Limb (tissue), 2 donors: ENCODE data around the gene FZD4.
"Not testable (repeated sequence)": the region's sequence is repeated elsewhere in the genome, so short reads cannot be mapped to it uniquely, and the experiment has no call there.

Experiments used
- DNase-seq, 2 donors: peaks; one replicate each; pipeline ENCODE4 v3.0.0-alpha.2; 2016; ENCODE audit errors: extremely low spot score in 2 of 2

The FZD4 gene

GRCh38 chr11:86938203-86938899 is 16.8 kb downstream of the FZD4 start:
- DNase-seq: no peak

- not testable (repeated sequence) for DNase-seq
These were observed 17.9 kb downstream of the FZD4 start for GRCh38 chr11:86937193-86937806.

- DNase-seq: no peak
These were observed 20.1 kb downstream of the FZD4 start for GRCh38 chr11:86934926-86935579.

GRCh38 chr11:86934582-86934900 is 20.7 kb downstream of the FZD4 start:
- DNase-seq: no peak

GRCh38 chr11:86933891-86934581 is 21.2 kb downstream of the FZD4 start:
- no peak for DNase-seq

- DNase-seq: no peak
These were observed 22.0 kb downstream of the FZD4 start for GRCh38 chr11:86932924-86933875.

GRCh38 chr11:86932259-86932585 is 23.0 kb downstream of the FZD4 start:
- DNase-seq: no peak

GRCh38 chr11:86931548-86932258 is 23.5 kb downstream of the FZD4 start:
- no peak for DNase-seq

- no peak for DNase-seq
These were observed 24.1 kb downstream of the FZD4 start for GRCh38 chr11:86930957-86931547.

GRCh38 chr11:86926975-86927374 is 28.2 kb downstream of the FZD4 start:
- DNase-seq: no peak

- DNase-seq: no peak
These were observed 31.0 kb downstream of the FZD4 start for GRCh38 chr11:86923999-86924766.

- no peak for DNase-seq
These were observed 33.0 kb downstream of the FZD4 start for GRCh38 chr11:86922225-86922624.

- DNase-seq: peak in 1 of 2 donors; percentile 76
These were observed 35.5 kb downstream of the FZD4 start for GRCh38 chr11:86919557-86920210.

GRCh38 chr11:86918973-86919372 is 36.2 kb downstream of the FZD4 start:
- no peak for DNase-seq

GRCh38 chr11:86918496-86918895 is 36.7 kb downstream of the FZD4 start:
- DNase-seq: no peak

GRCh38 chr11:86917589-86917988 is 37.6 kb downstream of the FZD4 start:
- DNase-seq: no peak

GRCh38 chr11:86916330-86916729 is 38.9 kb downstream of the FZD4 start:
- DNase-seq: peak in 1 of 2 donors; percentile 79

GRCh38 chr11:86915850-86916249 is 39.3 kb downstream of the FZD4 start:
- DNase-seq: not testable (repeated sequence)
